NCI-H510A treated with DMSO at 0.1 percent for 48 hours (cell line): ENCODE data around the gene CMAS.
"Not testable (repeated sequence)": the region's sequence is repeated elsewhere in the genome, so short reads cannot be mapped to it uniquely, and the experiment has no call there.

Source experiments
- DNase-seq: peaks from one replicate; lab custom pipeline; 2025; lab: John Stamatoyannopoulos, UW

The CMAS gene

GRCh38 chr12:22047494-22047893 is 1.5 kb downstream of the CMAS start:
- DNase-seq: no peak

DNA sequence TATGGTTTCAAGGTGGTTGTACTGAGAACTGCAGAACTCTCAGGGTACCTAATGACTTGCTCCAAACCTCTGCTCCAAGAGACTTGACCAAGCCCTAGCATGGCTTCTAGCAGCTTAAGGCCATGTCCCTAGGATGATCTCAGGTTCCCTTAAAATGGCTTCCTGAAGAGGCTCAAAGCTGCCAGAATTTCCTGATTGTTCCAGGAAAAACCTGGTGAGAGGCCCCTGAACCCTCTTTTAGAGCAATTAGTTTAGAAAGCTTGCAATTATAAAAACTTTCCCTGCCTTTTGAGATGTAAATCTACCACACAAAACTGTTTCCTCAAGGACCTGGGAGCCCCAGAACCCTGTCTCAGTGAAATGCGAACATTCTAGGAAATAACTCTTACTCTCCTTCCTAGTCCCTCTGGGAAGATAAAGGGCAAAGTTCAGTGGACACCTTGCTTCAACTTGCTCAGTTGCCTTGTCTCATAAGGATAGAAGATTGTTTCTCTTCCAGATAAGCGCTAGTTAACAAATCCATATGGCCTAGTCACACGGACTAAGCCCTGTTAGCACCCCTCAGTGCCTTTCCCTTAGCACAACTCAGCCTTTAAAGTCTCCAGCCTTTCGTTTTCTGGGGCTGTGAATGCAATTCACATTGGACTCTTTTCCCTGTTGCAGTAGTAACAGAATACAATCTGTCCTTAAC is 2.5 kb downstream of the CMAS start:
- no peak for DNase-seq

DNA sequence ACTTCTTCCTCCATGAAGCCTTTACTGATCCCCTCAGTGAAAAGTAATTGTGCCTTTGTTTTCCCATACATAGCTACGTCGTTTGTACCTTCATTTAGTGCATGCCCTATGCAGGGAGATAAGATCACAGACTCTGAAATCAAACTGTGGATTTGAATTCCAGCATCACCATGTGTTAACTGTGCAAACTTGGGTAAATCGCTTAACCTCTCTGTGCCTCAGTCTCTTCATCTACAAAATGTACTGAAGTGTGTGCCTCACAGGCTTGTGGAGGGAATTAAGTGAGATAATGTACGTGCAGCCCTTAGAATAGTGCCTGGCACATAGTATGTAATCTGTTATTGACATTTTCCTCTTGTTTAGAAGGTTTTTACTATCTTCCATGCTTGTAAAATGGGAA is 4.1 kb downstream of the CMAS start:
- DNase-seq: no peak

GRCh38 chr12:22051114-22051698 is 5.2 kb downstream of the CMAS start:
- DNase-seq: no peak

GRCh38 chr12:22052994-22053393 is 7.0 kb downstream of the CMAS start:
- DNase-seq: not testable (repeated sequence)

DNA sequence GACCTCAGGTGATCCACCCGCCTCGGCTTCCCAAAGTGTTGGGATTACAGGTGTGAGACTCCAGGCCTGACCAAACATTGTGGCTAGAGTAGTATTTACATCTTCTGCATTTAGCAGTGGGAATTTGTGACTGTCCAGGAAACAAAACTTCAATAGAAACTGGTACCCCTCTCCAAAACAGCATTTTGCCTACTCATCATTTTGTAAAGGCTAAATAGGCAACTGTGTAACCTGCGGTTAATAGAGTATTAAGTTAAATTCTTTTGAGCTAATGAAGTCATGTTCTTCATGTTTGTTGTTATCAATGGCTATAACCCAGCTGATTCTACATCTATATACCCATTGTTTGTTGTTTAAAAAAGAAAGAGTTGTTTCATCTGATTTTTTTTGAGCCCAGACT is 8.1 kb downstream of the CMAS start:
- DNase-seq: no peak

GRCh38 chr12:22056607-22057006 is 10.6 kb downstream of the CMAS start:
- no peak for DNase-seq

- no peak for DNase-seq
Observed at GRCh38 chr12:22059976-22060647, 14.1 kb downstream of the CMAS start.

GRCh38 chr12:22064968-22065367 is 18.9 kb downstream of the CMAS start:
- DNase-seq: peak; percentile 89

DNA sequence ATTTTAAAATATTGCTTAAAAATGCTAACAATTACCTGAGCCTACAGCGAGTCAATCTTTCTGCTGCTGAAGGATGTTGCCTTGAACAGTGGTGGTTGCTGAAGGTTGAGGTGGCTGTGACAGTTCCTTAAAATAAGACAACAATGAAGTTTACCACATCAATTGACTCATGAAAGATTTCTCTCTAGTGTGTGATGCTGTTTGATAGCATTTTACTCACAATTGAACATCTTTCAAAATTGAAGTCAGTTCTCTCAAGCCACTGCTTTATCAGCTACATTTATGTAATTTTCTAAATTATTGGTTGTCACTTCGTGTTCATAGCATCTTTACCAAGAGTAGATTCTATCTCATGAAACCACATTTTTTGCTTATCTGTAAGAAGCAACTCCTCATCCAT is 20.3 kb downstream of the CMAS start:
- no peak for DNase-seq

DNA sequence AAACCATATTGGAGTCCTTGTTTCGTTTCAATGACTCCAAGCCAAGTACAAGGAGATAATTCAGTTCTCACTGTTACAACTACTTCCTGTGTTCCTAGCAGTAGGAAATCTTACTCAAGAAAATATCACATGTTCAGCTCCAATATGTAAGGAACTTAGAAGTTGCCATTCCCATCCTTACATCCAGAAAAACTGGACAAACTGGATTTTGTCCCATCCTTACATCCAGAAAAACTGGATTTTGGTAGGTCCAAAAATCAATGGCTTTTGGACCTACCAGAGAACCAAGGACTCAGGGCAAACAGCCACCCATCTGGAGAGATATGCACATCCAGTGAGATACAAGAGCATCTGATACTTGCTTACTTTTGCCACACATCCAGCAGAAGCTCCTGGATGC is 23.8 kb downstream of the CMAS start:
- DNase-seq: no peak

DNA sequence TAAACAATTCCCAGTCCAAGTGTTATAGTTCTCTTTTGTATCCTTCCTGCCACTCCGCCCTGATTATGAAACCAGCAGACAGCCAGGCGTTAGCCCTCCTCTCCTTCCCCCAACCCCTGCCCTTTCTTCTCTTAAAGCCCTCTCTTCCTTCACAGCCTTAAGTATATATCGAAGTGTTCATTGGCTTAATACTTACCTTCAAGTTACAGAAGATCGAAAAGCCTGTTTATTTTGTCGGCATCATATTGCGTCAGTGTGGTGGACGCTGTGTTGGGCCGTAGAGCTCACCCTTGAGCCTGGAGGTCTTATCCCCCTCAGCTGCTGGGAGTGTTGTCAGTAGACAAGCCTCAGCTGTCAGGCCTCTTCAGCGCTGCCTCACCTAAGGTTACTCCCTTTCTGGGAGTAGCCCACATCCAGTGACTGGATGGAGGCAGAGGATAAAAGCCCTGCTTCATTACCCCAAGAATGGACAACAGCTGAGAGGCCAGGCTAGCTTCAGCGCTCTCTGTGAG is 36.2 kb downstream of the CMAS start:
- DNase-seq: no peak

- DNase-seq: no peak
Observed at GRCh38 chr12:22083167-22083566, 37.1 kb downstream of the CMAS start.

- no peak for DNase-seq
Observed at GRCh38 chr12:22084852-22085251, 38.8 kb downstream of the CMAS start.

DNA sequence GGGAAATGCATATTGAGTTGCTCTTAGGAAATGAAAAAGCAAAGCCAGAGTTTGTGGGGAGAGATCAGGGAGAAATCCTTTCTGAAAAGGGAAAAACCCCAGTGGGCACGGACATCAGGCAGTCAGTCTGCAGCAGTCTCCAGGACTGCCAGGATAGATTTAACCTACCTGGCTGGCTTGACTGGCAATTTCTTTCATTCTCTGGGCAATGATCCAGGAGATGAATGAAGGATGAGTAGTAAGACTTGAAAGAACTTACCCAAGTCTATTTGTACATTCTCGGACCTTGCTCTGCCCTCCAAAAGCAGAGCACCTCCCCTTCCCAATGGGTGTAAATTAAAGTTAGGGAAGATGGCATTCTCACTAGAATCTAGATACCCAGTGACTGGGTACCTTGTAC is 42.9 kb downstream of the CMAS start:
- no peak for DNase-seq

DNA sequence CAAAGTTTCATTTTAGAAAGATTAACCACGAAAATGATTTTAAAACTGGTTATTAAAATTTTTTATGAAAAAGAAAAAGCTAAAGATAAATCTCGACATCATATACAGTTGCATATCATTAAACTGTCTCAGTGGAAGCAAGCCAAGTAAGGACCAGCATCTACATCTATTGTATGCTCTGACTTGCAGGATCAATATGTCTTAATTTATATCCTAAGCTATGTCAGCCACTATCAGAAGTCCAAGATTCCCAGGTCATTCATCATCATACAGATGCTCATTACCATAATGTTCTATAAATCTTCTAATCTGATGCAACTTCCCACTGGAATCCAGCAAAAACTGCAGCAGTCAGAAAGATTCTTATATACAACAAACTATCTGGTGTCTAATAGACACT is 43.5 kb downstream of the CMAS start:
- no peak for DNase-seq

GRCh38 chr12:22099062-22099461 is 53.0 kb downstream of the CMAS start:
- not testable (repeated sequence) for DNase-seq

GRCh38 chr12:22100958-22101748 is 55.1 kb downstream of the CMAS start:
- DNase-seq: no peak

GRCh38 chr12:22101749-22102243 is 55.8 kb downstream of the CMAS start:
- DNase-seq: no peak

DNA sequence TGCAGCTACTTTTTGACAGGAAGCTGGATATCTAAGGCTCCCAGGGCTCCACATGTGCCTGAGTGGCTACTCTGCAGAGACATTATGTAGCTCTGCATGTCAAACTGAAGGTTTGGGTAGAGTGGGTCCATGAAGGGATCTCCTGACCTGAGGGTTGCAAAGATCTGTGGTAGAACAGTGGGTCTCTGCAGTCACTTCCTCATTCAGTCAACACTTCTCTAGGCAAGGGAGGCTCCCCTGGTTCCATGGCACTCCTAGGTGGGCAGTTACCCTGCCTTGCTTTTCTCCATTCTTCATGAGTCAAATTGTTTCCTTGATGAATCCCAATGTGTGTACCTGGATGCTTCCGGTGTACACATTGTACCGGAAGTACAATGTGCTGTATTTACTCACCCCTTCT is 57.4 kb downstream of the CMAS start:
- no peak for DNase-seq

DNA sequence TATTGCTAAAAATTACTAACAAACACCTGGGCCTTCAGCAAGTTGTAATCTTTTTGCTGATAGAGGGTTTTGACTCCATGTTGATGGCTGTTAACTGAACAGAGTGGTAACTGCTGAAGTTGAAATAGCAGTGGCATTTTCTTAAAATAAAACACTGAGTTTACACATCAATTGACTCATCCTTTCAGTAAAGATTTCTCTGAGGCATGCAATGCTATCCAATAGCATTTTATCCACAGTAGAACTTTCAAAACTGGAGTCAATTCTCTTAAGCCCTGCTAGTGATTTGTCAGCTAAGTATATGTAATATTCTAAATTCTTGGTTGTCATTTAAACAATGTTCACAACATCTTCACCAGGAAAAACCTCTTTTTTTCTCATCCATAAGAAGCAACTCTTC is 59.5 kb downstream of the CMAS start:
- DNase-seq: no peak

DNA sequence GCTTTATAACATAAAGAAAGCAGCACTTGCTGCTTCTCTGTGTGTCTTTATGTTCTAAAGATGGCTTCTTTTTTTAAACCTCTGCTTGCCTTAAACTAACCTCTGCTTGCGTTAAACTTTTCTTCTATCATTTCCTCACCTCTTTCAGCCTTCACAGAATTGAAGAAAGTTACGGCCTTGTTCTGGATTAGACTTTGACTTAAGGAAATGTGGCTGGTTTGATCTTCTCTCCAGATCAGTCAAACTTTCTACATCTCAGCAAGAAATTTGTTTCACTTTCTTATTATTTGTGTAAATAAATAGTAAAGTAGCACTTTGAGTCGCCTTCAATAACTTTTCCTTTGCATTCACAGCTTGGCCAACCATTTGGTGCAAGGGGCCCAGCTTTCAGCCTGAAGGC is 64.2 kb downstream of the CMAS start:
- DNase-seq: no peak
